Thoracic aorta (tissue), 2 donors: ENCODE measurements around the gene NOS1AP. TPM values are rescaled to one million over a fixed set of nuclear protein-coding genes. Genes with fewer than 3 reads are reported as not detected.

ENCODE experiments used
- ATAC-seq: fragments of 150-250 bp; one replicate; pipeline ENCODE4 v1.8.0; 2017; ENCODE audit warnings: low read depth; ENCODE audit not compliant: insufficient number of reproducible peaks, low FRiP score
- DNase-seq: peaks from one replicate; pipeline ENCODE4 v3.0.0-alpha.2; 2020; ENCODE audit warnings: low spot score
- H3K27ac ChIP-seq, 2 donors: fragments of 200-600 bp; sonication (generic); 1 replicate in 1 of 2; 2 replicates in 1 of 2; pipeline ENCODE4 v1.5.1; 2016; ENCODE audit warnings: mild to moderate bottlenecking in 2 of 2, moderate library complexity in 2 of 2
- H3K27me3 ChIP-seq: fragments of 200-600 bp; sonication (generic); replicated peaks from 2 replicates; pipeline ENCODE4 v1.6.0; 2016; ENCODE audit warnings: mild to moderate bottlenecking; ENCODE audit not compliant: insufficient read depth
- H3K36me3 ChIP-seq: fragments of 200-600 bp; sonication (generic); one replicate; pipeline ENCODE4 v1.5.1; 2016
- H3K4me1 ChIP-seq, 2 donors: fragments of 200-600 bp; sonication (generic); 1 replicate in 1 of 2; 2 replicates in 1 of 2; pipeline versions ENCODE4 v1.5.1 to v1.6.0; 2016; ENCODE audit warnings: low read depth in 2 of 2, mild to moderate bottlenecking in 1 of 2; ENCODE audit not compliant: control insufficient read depth in 1 of 2
- H3K4me3 ChIP-seq: fragments of 200-600 bp; sonication (generic); 2 replicates; pipeline ENCODE4 v1.5.1; 2016; ENCODE audit warnings: mild to moderate bottlenecking
- H3K9me3 ChIP-seq: fragments of 200-600 bp; sonication (generic); 2 replicates; pipeline ENCODE4 v1.5.1; 2016
- CTCF ChIP-seq: fragments of 200-600 bp; sonication (generic); IDR thresholded peaks from one replicate; pipeline ENCODE4 v1.5.1; 2019; ENCODE audit warnings: antibody characterized with exemption
- total RNA-seq, 2 donors: library from RNA; depleted of rRNA; stranded (reverse); fragments of >200 nt; gene quantifications; one replicate each; pipeline versions ENCODE4 v1.1.0 to v1.2.3, GENCODE V29; 2016

Gene NOS1AP
- total RNA-seq, 2 donors from 2014 or later: 6.3 to 12.2 TPM

GRCh38 chr1:162204823-162205155 lies 135.3 kb downstream of the NOS1AP start:
- ATAC-seq (no peak), DNase-seq (no peak)
- Histone ChIP-seq H3K27ac (no peak overlapping the region), H3K4me1 (peaks cover 5 to 30% of the 10 kb centered on the region in 2 donors), H3K27me3 (no peaks in the 10 kb centered on the region), H3K9me3 (no peaks in the 10 kb centered on the region), H3K4me3 (no peak overlapping the region), H3K36me3 (no peaks in the 10 kb centered on the region)
- no peak for TF ChIP-seq CTCF

DNA sequence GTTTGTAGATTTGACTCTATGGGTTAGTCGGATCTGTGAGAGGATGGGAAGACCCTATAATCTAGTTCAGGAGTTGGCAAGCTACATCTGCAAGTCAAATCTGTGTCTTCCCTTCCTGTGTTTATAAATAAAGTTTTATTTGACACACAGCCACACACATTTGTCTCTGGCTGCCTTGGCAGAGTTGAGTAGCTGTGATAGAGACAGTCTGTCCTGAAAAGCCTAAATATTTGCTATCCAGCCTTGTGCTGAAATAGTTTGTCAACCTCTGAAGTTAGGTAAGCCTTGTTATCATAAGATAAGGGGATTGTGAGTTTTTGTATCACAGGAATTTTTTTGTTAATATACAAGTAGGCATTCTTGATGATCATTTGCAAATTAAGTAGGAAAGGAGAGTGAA lies 136.8 kb downstream of the NOS1AP start:
- TF ChIP-seq CTCF: no peak
- H3K27ac ChIP-seq: peak overlapping the region; percentile 23 to 42
- H3K4me3 ChIP-seq: no peak overlapping the region
- ATAC-seq (no peak), DNase-seq (no peak)
- H3K27me3 ChIP-seq: no peaks in the 10 kb centered on the region
- no peaks in the 10 kb centered on the region for H3K36me3 ChIP-seq
- no peaks in the 10 kb centered on the region for H3K9me3 ChIP-seq
- peaks cover 5 to 30% of the 10 kb centered on the region in 2 donors for H3K4me1 ChIP-seq

DNA sequence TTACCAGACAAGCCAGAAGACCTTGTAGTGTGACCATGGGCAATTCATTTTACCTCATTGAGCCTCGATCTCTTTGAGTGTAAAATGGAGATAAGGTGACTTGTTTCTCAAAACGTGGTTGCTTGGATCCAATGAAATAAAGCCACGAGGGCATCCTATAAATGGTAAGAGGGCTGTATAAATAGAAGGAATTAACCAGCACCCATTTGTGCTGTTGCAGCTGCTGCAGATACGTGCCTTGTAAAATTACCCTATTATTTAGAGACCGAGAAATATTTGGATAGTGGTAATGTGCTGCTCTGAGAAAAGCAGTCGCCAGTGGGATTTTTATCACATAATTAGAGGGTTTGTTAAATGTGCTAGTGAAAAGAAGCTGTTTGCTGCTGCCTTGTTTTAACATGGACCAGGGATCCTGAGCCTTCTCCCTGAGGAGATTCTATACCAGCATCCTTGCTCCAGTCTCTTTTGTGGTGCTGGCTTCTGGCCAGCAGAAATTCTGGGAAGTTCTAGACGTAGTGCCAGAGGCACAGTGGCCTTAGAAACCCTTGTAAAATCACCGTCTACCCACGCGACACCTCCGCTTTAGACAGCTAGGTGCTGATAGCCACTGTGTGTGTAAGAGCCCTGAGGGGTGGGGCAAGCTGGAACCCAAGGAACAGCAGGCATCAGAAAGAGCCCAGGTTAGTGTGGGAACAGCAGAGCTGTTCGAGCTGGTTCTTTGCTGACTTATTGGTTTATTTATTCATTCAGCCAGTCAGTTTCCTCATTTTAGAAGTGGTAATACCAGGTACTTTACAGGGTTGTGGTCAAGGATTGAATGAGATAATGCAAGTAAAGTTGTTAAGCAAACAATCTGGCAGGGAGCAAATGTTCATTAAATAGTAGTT lies 137.5 kb downstream of the NOS1AP start:
- no peaks in the 10 kb centered on the region for H3K9me3 ChIP-seq
- peaks cover 5 to 30% of the 10 kb centered on the region in 2 donors for H3K4me1 ChIP-seq
- no peaks in the 10 kb centered on the region for H3K36me3 ChIP-seq
- peak overlapping the region; percentile 41 for H3K4me3 ChIP-seq
- no peaks in the 10 kb centered on the region for H3K27me3 ChIP-seq
- peak overlapping the region; percentile 42 to 46 for H3K27ac ChIP-seq
- TF ChIP-seq CTCF: no peak
- DNase-seq (peak; percentile 18), ATAC-seq (peak; percentile 51)

DNA sequence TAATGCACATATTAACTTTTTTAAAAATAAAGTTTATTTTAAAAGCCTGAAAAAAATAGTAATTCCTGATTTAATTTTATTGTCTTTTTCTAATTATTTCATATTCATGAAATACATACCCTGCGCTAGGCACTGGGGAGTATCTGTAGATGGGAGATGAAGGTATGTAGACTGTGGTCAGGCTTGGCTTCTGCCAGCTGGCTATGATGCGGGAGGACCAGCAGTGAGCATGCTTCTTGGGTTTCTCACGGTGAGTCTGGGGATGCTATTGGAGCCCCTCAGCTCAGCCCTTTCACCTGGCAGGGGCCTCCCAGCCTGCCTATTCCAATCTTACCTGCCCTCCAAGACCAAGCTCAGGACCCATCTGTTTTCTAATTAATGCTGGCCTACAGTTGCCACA lies 138.4 kb downstream of the NOS1AP start:
- Histone ChIP-seq H3K36me3 (no peaks in the 10 kb centered on the region), H3K27me3 (no peaks in the 10 kb centered on the region), H3K4me3 (no peak overlapping the region), H3K9me3 (no peaks in the 10 kb centered on the region), H3K4me1 (peaks cover 7 to 39% of the 10 kb centered on the region in 2 donors), H3K27ac (no peak overlapping the region)
- ATAC-seq (no peak), DNase-seq (no peak)
- no peak for TF ChIP-seq CTCF

DNA sequence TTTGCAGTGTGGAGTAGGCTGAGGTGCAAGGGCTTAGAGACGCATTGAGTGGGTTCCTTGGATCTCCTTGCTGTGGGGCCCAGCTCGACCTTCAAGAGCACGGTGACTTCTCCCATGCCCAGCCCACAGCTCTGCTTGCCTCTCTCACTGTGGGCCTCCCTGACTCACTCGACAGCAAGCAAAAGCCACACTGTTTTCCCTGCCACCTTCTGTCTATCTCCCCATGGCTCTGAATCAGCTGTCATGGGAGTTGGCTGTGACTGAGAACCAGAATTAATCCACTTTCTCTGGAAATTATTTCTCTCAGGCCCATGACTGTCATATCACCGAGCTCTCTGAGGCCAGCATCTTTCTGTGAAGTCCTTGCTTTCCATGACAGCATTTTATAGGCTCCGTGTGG lies 140.7 kb downstream of the NOS1AP start:
- no peak for ATAC-seq
- no peak for DNase-seq
- no peaks in the 10 kb centered on the region for H3K36me3 ChIP-seq
- H3K4me1 ChIP-seq: peaks cover 19 to 53% of the 10 kb centered on the region in 2 donors
- no peaks in the 10 kb centered on the region for H3K27me3 ChIP-seq
- no peak for TF ChIP-seq CTCF
- H3K4me3 ChIP-seq: no peak overlapping the region
- no peaks in the 10 kb centered on the region for H3K9me3 ChIP-seq
- H3K27ac ChIP-seq: no peak overlapping the region
